Stimulated activated CD8-positive, alpha-beta memory T cell treated with anti-CD3 and anti-CD28 coated beads, Interleukin-15, amount 100 ng/mL, for 48 hours (primary cell): ENCODE measurements around the gene UNC5C.

Experiments used
- DNase-seq, 2 donors: peaks; one replicate each; pipeline ENCODE4 v3.0.0-alpha.2; 2020; ENCODE audit warnings: low read depth in 2 of 2

UNC5C gene

GRCh38 chr4:95546866-95547714 lies 1.7 kb downstream of the UNC5C start:
- no peak for DNase-seq

GRCh38 chr4:95546221-95546620 lies 2.6 kb downstream of the UNC5C start:
- DNase-seq, result no peak

GRCh38 chr4:95545546-95545945 lies 3.2 kb downstream of the UNC5C start:
- DNase-seq, result no peak

- no peak for DNase-seq
These were observed 4.4 kb downstream of the UNC5C start for GRCh38 chr4:95544113-95545103.

GRCh38 chr4:95541889-95542607 lies 6.7 kb downstream of the UNC5C start:
- no peak for DNase-seq

- DNase-seq, result no peak
These were observed 7.7 kb downstream of the UNC5C start for GRCh38 chr4:95541094-95541493.

GRCh38 chr4:95540227-95540626 lies 8.5 kb downstream of the UNC5C start:
- no peak for DNase-seq

- no peak for DNase-seq
These were observed 9.7 kb downstream of the UNC5C start for GRCh38 chr4:95539106-95539505.

- DNase-seq, result no peak
These were observed 10.8 kb downstream of the UNC5C start for GRCh38 chr4:95537863-95538488.

GRCh38 chr4:95537191-95537590 lies 11.6 kb downstream of the UNC5C start:
- DNase-seq, result no peak

GRCh38 chr4:95536650-95537049 lies 12.1 kb downstream of the UNC5C start:
- no peak for DNase-seq

GRCh38 chr4:95535180-95535579 lies 13.6 kb downstream of the UNC5C start:
- no peak for DNase-seq

GRCh38 chr4:95534032-95534431 lies 14.7 kb downstream of the UNC5C start:
- no peak for DNase-seq

GRCh38 chr4:95533254-95533653 lies 15.5 kb downstream of the UNC5C start:
- no peak for DNase-seq

- no peak for DNase-seq
These were observed 16.5 kb downstream of the UNC5C start for GRCh38 chr4:95532305-95532704.

GRCh38 chr4:95531141-95531540 lies 17.6 kb downstream of the UNC5C start:
- DNase-seq, result no peak

GRCh38 chr4:95529946-95530345 lies 18.8 kb downstream of the UNC5C start:
- DNase-seq, result no peak

- DNase-seq, result no peak
These were observed 20.3 kb downstream of the UNC5C start for GRCh38 chr4:95528388-95528948.

- no peak for DNase-seq
These were observed 22.7 kb downstream of the UNC5C start for GRCh38 chr4:95526075-95526474.

- no peak for DNase-seq
These were observed 24.0 kb downstream of the UNC5C start for GRCh38 chr4:95524729-95525128.

GRCh38 chr4:95524184-95524583 lies 24.6 kb downstream of the UNC5C start:
- DNase-seq, result no peak
